Posterior cingulate gyrus (tissue), 11 donors: ENCODE data around the gene SKAP2.

Experiments used
- DNase-seq, 10 donors: peaks; one replicate each; pipeline versions ENCODE4 v3.0.0 to v3.0.0-alpha.2; 2020 to 2021; ENCODE audit warnings: mixed read lengths in 3 of 10
- intact Hi-C: fragments of 100-400 bp; cut with DNase I; formaldehyde crosslinking; loops from one replicate; pipeline ENCODE4 v1.15.1; 2023

The SKAP2 gene

DNA sequence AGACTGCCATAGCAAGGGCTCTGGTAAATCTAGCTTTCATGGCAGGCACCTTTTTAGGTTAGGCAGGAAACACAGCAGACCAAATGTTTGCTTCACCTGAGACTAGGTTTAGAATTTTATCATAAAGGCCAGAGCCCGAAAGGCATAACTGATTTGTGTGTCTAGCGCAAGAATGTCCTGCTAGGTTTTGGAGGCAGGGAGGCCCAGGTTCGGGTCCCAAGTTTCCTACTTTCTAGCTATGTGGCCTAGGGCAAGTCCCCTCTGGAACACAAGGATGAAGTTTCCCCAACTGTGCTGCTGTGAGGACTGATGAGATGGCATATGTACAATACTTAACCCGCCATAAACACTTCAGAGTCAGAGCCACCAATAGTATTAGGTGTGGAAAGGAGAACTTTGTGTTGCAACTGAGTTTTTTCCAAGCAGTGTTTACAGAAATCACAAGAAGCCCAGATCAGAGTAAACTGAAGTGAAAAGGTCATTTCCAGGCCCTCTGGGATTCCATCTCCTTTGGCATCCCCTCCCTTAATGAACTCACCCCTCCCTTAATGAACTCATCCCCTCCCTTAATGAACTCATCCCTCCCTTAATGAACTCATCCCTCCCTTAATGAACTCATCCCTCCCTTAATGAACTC is 244.9 kb downstream of the SKAP2 start:
- intact Hi-C loops = no loop called here

GRCh38 chr7:26618898-26619297 is 245.5 kb downstream of the SKAP2 start:
- peak in 1 of 10 donors; percentile 40 for DNase-seq
- intact Hi-C loops = no loop called here

More for the DNA sequence above, 244.9 kb downstream of the SKAP2 start:
- peak in 1 of 10 donors; percentile 36 for DNase-seq

- DNase-seq = peak in 1 of 10 donors; percentile 22
- intact Hi-C loops = no loop called here
Observed at GRCh38 chr7:26618449-26618848, 245.9 kb downstream of the SKAP2 start.
